Natural killer cell treated with Interleukin-12 subunit alpha and Interleukin-12 subunit beta and Interleukin-15 and Interleukin-18, amount 100 ng/mL, for 72 hours (primary cell): ENCODE data around the gene DNAH17. TPM values are rescaled to one million over a fixed set of nuclear protein-coding genes. Genes with fewer than 3 reads are reported as not detected.
A peak's percentile ranks its signal among the peaks of the same experiment; 100 is the strongest.

Source experiments
- ATAC-seq, 2 donors: fragments of 150-1000 bp; cut with Tn5 transposase in 1 of 2; sonication (Bioruptor Pico), chemical (Tn5 transposase) in 1 of 2; 2 replicates each; pipeline ENCODE4 v1.10.0; 2021
- DNase-seq: peaks from one replicate; pipeline ENCODE4 v3.0.0; 2022; ENCODE audit warnings: low spot score
- H3K27ac Mint-ChIP-seq, 2 donors: 1 replicate in 1 of 2; 2 replicates in 1 of 2; pipeline ENCODE4 v1.8.0; 2022; ENCODE audit warnings: mixed read lengths in 2 of 2, mild to moderate bottlenecking in 1 of 2, moderate library complexity in 1 of 2
- H3K27me3 Mint-ChIP-seq, 2 donors: 1 replicate in 1 of 2; 2 replicates in 1 of 2; pipeline ENCODE4 v1.8.0; 2022; ENCODE audit warnings: mixed read lengths in 2 of 2
- H3K36me3 Mint-ChIP-seq: one replicate; pipeline ENCODE4 v1.8.0; 2022; ENCODE audit warnings: mixed read lengths
- H3K4me1 Mint-ChIP-seq, 2 donors: 1 replicate in 1 of 2; 2 replicates in 1 of 2; pipeline ENCODE4 v1.8.0; 2022; ENCODE audit warnings: low read depth in 2 of 2, mixed read lengths in 2 of 2, mild to moderate bottlenecking in 1 of 2
- H3K4me3 Mint-ChIP-seq: one replicate; pipeline ENCODE4 v1.8.0; 2022; ENCODE audit warnings: mixed read lengths
- H3K9me3 Mint-ChIP-seq: 2 replicates; pipeline ENCODE4 v1.8.0; 2022; ENCODE audit warnings: mixed read lengths
- total RNA-seq, 2 donors: library from RNA; stranded (reverse); gene quantifications; one replicate each; pipeline ENCODE4 v1.2.3, GENCODE V29; 2022

DNAH17 gene
- total RNA-seq, 2 donors from 2014 or later: 0.14 to 0.22 TPM

DNA sequence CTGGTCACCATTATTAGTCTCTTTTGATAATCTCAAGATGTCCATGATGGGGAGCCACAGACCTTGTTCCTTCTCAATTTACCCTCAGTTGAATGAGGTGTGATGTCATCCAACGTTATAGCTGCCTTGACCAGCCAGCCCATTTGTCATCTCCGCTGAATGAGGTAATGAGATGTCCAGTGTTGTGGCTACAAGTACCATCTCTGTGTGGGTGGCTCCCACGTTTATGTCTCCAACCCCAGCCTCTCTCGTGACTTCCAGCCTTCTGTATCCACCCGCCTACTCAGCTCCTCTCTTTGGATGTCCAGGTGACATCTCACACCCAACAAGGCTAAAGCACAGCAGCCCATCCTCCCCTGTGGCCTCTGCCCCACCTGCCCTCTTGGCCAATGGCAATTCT, 18.2 kb downstream of the DNAH17 start:
- DNase-seq: no peak
- no peaks in the 10 kb centered on the region for H3K4me1 Mint-ChIP-seq
- ATAC-seq: no peak
- H3K27me3 Mint-ChIP-seq: peaks cover 0 to 7% of the 10 kb centered on the region in 2 donors
- no peaks in the 10 kb centered on the region for H3K36me3 Mint-ChIP-seq
- no peaks in the 10 kb centered on the region for H3K9me3 Mint-ChIP-seq
- H3K27ac Mint-ChIP-seq: no peak overlapping the region
- no peak overlapping the region for H3K4me3 Mint-ChIP-seq

DNA sequence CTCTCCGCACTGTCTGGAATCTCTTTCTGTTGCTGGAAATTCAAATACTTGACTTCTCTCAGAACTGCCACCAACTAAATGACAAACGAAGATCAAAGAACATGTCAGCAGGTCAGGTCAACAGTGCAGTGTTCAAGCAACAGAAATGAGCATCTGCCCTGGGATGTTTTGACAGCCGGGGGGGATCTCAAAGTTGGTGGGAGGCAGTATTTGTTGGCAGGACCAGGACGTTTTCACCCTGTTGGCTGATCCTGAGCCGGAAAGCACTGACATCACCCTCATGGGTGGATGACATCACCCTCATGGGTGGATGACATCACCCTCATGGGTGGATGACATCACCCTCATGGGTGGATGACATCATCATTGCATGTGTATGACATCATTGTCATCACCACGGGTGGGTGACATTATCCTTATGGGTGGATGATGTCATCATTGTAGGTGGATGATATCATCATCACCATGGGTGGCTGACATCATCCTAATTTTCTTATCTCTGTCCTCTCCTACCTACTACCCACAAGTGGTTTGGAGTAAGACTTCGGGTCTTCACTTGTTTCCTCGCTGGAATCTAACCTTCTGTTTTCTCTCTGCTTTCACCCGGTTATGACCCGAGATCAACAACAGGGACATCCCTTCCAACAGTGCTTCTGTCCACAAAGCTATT, 18.9 kb downstream of the DNAH17 start:
- H3K27ac Mint-ChIP-seq: no peak overlapping the region
- ATAC-seq: peak in 1 of 2 donors; percentile 61

DNA sequence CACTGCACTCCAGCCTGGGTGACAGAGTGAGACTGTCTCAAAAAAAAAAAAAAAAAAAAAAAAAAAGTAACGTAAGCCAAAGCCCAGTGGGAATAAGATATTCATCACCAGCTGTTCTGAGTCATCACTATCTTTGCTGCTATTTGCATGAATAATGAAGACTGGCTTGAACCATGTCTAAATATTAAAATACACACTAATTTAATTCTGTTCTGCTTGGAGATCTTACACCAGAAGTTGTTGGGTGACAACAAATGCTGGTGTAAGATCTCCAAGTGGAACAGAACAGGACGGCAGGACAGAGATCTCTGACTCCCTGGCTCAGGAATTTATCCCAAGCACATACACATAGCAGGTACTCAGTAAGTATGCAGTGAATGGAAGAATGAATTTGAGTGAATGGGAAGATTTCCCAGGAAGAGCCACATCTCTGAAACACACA, 19.6 kb downstream of the DNAH17 start:
- H3K36me3 Mint-ChIP-seq: no peaks in the 10 kb centered on the region
- H3K27me3 Mint-ChIP-seq: no peaks in the 10 kb centered on the region
- no peaks in the 10 kb centered on the region for H3K9me3 Mint-ChIP-seq
- no peaks in the 10 kb centered on the region for H3K4me1 Mint-ChIP-seq
- ATAC-seq (no peak), DNase-seq (no peak)
- H3K4me3 Mint-ChIP-seq: no peak overlapping the region
- no peak overlapping the region for H3K27ac Mint-ChIP-seq

More for the DNA sequence above, 18.9 kb downstream of the DNAH17 start:
- no peaks in the 10 kb centered on the region for H3K9me3 Mint-ChIP-seq
- no peaks in the 10 kb centered on the region for H3K36me3 Mint-ChIP-seq
- DNase-seq: no peak
- H3K4me3 Mint-ChIP-seq: no peak overlapping the region
- H3K27me3 Mint-ChIP-seq: peaks cover 0 to 3% of the 10 kb centered on the region in 2 donors
- no peaks in the 10 kb centered on the region for H3K4me1 Mint-ChIP-seq

- H3K9me3 Mint-ChIP-seq: no peaks in the 10 kb centered on the region
- H3K27ac Mint-ChIP-seq: no peak overlapping the region
- no peaks in the 10 kb centered on the region for H3K36me3 Mint-ChIP-seq
- no peak overlapping the region for H3K4me3 Mint-ChIP-seq
- no peak for DNase-seq
- no peaks in the 10 kb centered on the region for H3K4me1 Mint-ChIP-seq
- H3K27me3 Mint-ChIP-seq: no peaks in the 10 kb centered on the region
- no peak for ATAC-seq
Measured at GRCh38 chr17:78556812-78557211, 20.4 kb downstream of the DNAH17 start.

GRCh38 chr17:78555746-78556401, 21.3 kb downstream of the DNAH17 start:
- Mint-ChIP-seq H3K27me3 (no peaks in the 10 kb centered on the region), H3K4me1 (no peaks in the 10 kb centered on the region), H3K27ac (no peak overlapping the region), H3K4me3 (no peak overlapping the region), H3K36me3 (no peaks in the 10 kb centered on the region), H3K9me3 (no peaks in the 10 kb centered on the region)
- no peak for DNase-seq
- ATAC-seq: no peak

- H3K27ac Mint-ChIP-seq: no peak overlapping the region
- no peaks in the 10 kb centered on the region for H3K9me3 Mint-ChIP-seq
- DNase-seq (no peak), ATAC-seq (peak in 1 of 2 donors; percentile 32)
- no peaks in the 10 kb centered on the region for H3K4me1 Mint-ChIP-seq
- H3K27me3 Mint-ChIP-seq: no peaks in the 10 kb centered on the region
- no peak overlapping the region for H3K4me3 Mint-ChIP-seq
- H3K36me3 Mint-ChIP-seq: no peaks in the 10 kb centered on the region
Measured at GRCh38 chr17:78550464-78550863, 26.7 kb downstream of the DNAH17 start.

DNA sequence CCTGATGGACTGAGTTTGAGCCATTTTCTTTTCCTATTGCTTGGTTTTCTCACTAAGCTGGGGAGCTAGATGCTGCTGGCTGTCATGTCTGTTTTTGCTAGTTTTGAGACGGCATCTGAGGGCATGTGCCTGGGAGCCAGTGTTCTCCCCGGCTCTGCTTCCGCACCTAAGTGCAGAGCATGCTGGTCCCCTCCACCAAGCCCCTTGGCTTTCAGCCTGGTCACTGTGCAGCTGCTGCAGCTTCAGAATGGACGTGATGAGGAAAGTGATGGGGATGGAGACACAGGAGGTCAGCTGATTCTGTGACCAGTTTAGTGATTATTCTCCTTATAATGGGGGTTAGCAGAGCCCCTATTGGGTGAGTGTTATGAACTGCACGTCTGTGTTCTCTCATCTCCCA, 28.5 kb downstream of the DNAH17 start:
- Mint-ChIP-seq H3K4me3 (no peak overlapping the region), H3K9me3 (no peaks in the 10 kb centered on the region), H3K36me3 (no peaks in the 10 kb centered on the region), H3K27me3 (no peaks in the 10 kb centered on the region), H3K27ac (no peak overlapping the region), H3K4me1 (no peaks in the 10 kb centered on the region)
- no peak for DNase-seq
- ATAC-seq: no peak

DNA sequence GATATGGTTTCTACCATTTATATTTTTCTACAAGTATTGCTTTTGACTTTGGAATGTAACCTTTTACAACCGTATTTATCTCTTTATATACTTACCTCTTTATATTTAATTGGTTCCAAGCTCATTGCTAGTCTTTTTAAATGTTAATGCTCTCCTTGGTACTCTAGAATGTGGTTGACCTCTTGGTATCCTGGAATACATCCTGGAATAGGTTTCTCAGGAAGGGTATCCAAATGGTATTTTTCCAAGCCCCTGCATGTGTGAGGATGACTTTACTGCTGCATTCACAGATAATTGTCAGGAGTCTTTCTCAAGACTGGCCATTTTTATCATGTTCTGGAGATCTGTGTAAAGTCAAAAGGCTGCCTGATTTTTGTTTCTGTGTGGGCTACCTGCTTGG, 30.2 kb downstream of the DNAH17 start:
- no peaks in the 10 kb centered on the region for H3K9me3 Mint-ChIP-seq
- DNase-seq (no peak), ATAC-seq (no peak)
- H3K27ac Mint-ChIP-seq: no peak overlapping the region
- no peaks in the 10 kb centered on the region for H3K4me1 Mint-ChIP-seq
- H3K27me3 Mint-ChIP-seq: no peaks in the 10 kb centered on the region
- H3K36me3 Mint-ChIP-seq: no peaks in the 10 kb centered on the region
- no peak overlapping the region for H3K4me3 Mint-ChIP-seq

- Mint-ChIP-seq H3K4me3 (no peak overlapping the region), H3K9me3 (no peaks in the 10 kb centered on the region), H3K27me3 (no peaks in the 10 kb centered on the region), H3K27ac (no peak overlapping the region), H3K4me1 (no peaks in the 10 kb centered on the region), H3K36me3 (no peaks in the 10 kb centered on the region)
- no peak for DNase-seq
- ATAC-seq: no peak
Measured at GRCh38 chr17:78546476-78546875, 30.7 kb downstream of the DNAH17 start.

DNA sequence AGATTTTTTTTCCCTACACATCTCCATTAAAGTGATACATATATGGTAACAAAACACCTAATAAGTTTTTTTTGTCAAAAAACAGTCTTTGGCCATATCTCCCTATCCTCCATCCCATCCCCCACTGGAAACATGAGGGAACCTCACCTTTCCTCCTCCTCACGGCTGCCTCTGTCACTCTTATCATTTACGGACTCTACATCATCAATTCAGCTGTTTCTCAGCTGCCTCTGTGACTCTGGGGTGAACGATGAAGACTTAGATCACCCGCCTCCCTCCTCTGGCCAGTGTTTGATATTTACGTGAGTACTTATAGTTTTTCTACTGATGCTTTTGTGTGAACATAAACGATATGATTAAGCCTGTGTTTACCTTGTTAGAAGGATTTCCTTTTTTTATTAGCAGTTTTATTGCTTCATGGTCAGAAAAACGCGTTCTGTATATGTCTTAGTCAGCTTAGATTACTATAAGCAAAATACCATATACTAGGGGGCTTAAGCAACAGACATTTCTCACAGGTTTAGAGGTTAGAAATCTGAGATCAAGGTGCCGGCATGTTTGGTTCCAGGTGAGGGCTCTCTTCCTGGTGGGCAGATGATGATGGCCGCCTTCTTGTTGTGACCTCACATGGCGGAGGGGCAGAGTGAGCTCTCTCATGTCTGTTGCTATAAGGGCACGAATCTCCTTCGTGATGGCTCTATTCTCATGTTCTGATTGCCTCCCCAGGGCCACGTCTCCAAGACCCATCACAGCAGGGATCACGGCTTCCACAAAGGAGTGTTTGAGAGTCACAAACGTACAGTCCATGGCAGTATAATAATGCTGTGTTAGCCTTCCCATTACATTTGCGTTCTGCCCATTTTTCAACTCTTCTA, 32.1 kb downstream of the DNAH17 start:
- Mint-ChIP-seq H3K27ac (no peak overlapping the region), H3K27me3 (no peaks in the 10 kb centered on the region), H3K4me3 (no peak overlapping the region), H3K36me3 (no peaks in the 10 kb centered on the region), H3K9me3 (no peaks in the 10 kb centered on the region), H3K4me1 (no peaks in the 10 kb centered on the region)
- ATAC-seq (no peak), DNase-seq (no peak)

DNA sequence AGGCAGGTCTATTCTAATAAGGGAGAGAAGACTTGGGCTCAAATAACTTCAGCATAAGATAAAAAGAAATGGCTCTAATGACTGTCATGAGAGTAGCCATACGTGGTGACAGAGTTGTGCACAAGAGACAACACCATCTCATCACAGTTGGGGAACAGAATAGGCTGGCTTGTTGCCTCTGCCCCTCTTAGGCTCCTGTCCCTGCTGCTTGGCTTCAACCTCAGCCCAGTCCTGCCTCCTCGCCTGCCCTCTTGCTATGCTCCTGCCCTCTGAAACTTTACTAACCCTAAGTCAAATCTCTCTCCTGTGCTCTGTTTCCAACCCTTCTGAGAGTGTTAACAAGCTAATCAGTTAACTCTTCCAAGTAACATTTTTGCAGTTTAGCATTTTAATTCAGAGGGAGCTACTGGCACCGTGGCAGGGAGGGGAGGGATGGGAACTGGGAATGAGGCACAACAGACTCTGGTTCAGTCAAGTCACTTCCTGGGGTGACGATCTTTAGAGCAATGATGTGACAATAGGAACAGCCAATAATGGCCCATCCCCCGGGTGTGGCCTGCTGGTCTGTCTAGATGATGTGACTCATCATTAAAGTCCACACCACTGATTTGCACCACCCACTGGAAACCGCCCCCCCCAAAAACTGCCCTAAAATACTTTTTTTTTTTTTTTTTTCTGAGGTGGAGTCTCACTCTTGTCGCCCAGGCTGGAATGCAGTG, 35.5 kb downstream of the DNAH17 start:
- ATAC-seq (peak in 1 of 2 donors; percentile 11), DNase-seq (no peak)
- no peaks in the 10 kb centered on the region for H3K27me3 Mint-ChIP-seq
- H3K4me1 Mint-ChIP-seq: no peaks in the 10 kb centered on the region
- H3K36me3 Mint-ChIP-seq: no peaks in the 10 kb centered on the region
- H3K27ac Mint-ChIP-seq: peak overlapping the region in 1 of 2 donors; percentile 2
- H3K9me3 Mint-ChIP-seq: no peaks in the 10 kb centered on the region
- H3K4me3 Mint-ChIP-seq: no peak overlapping the region

DNA sequence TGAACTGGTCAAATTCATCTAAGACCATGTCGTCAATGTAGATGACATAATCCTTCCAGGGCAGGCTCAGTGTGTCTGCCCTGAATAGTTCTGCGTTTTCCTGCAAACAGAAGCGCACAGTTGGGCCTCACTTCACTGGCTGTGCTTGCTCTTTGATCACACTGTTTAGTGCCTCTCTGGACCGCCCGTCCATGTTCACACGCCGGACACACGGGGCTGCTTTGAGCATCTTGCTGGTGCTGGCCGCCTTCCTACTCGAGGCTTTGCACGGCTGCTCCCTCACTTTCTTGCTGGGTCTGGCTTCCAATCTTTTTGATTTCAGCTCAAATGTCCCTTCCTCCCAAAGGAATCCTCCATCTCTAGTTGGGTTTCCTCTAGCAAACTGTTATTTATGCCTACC, 37.4 kb downstream of the DNAH17 start:
- no peaks in the 10 kb centered on the region for H3K9me3 Mint-ChIP-seq
- H3K27ac Mint-ChIP-seq: no peak overlapping the region
- no peak overlapping the region for H3K4me3 Mint-ChIP-seq
- peaks cover 0 to 2% of the 10 kb centered on the region in 2 donors for H3K27me3 Mint-ChIP-seq
- no peaks in the 10 kb centered on the region for H3K36me3 Mint-ChIP-seq
- no peak for DNase-seq
- no peak for ATAC-seq
- peaks cover 7 to 11% of the 10 kb centered on the region in 2 donors for H3K4me1 Mint-ChIP-seq

- peaks cover 7 to 13% of the 10 kb centered on the region in 2 donors for H3K4me1 Mint-ChIP-seq
- ATAC-seq (peak in 1 of 2 donors; percentile 32), DNase-seq (no peak)
- H3K27me3 Mint-ChIP-seq: peaks cover 0 to 2% of the 10 kb centered on the region in 2 donors
- H3K4me3 Mint-ChIP-seq: no peak overlapping the region
- no peaks in the 10 kb centered on the region for H3K36me3 Mint-ChIP-seq
- no peaks in the 10 kb centered on the region for H3K9me3 Mint-ChIP-seq
- no peak overlapping the region for H3K27ac Mint-ChIP-seq
Measured at GRCh38 chr17:78538033-78538776, 39.0 kb downstream of the DNAH17 start.
